Effector memory CD4-positive, alpha-beta T cell (primary cell): ENCODE data around the gene SLC7A6.

Experiments
- DNase-seq, 3 donors: peaks; one replicate each; pipeline ENCODE4 v3.0.0-alpha.2; 2020
- H3K27ac ChIP-seq: 2 replicates; pipeline ENCODE4 v1.7.0; 2013; ENCODE audit warnings: mild to moderate bottlenecking, low read length, moderate library complexity; ENCODE audit not compliant: insufficient read depth, poor library complexity, severe bottlenecking
- H3K27me3 ChIP-seq: replicated peaks from 2 replicates; pipeline ENCODE4 v1.7.0; 2013; ENCODE audit warnings: mild to moderate bottlenecking, low read length; ENCODE audit not compliant: insufficient read depth, control insufficient read depth, poor library complexity, severe bottlenecking
- H3K36me3 ChIP-seq: 2 replicates; pipeline ENCODE4 v1.7.0; 2013; ENCODE audit warnings: mild to moderate bottlenecking, low read length, moderate library complexity; ENCODE audit not compliant: control insufficient read depth, insufficient read depth
- H3K4me1 ChIP-seq: 2 replicates; pipeline ENCODE4 v1.7.0; 2013; ENCODE audit warnings: low read length, mild to moderate bottlenecking; ENCODE audit not compliant: control insufficient read depth, insufficient read depth, poor library complexity, severe bottlenecking
- H3K4me3 ChIP-seq: 2 replicates; pipeline ENCODE4 v1.7.0; 2013; ENCODE audit warnings: low read length, low read depth, mild to moderate bottlenecking; ENCODE audit not compliant: insufficient read depth, poor library complexity, severe bottlenecking
- H3K9me3 ChIP-seq: 2 replicates; pipeline ENCODE4 v1.7.0; 2013; ENCODE audit warnings: mild to moderate bottlenecking, low read length, moderate library complexity; ENCODE audit not compliant: control insufficient read depth

SLC7A6 gene

GRCh38 chr16:68234188-68235107, 29.9 kb upstream of the SLC7A6 start:
- Histone ChIP-seq H3K4me3 (no peak overlapping the region), H3K27ac (peak overlapping the region; percentile 3), H3K27me3 (no peaks in the 10 kb centered on the region), H3K9me3 (no peaks in the 10 kb centered on the region), H3K36me3 (peaks cover 12% of the 10 kb centered on the region), H3K4me1 (peaks cover 13% of the 10 kb centered on the region)
- no peak for DNase-seq

GRCh38 chr16:68235108-68235886, 29.0 kb upstream of the SLC7A6 start:
- no peak for DNase-seq
- H3K4me1 ChIP-seq: peaks cover 18% of the 10 kb centered on the region
- H3K36me3 ChIP-seq: peaks cover 5% of the 10 kb centered on the region
- H3K27ac ChIP-seq: no peak overlapping the region
- no peaks in the 10 kb centered on the region for H3K9me3 ChIP-seq
- H3K4me3 ChIP-seq: peak overlapping the region; percentile 66
- no peaks in the 10 kb centered on the region for H3K27me3 ChIP-seq

- Histone ChIP-seq H3K4me1 (peaks cover 18% of the 10 kb centered on the region), H3K4me3 (peak within 1 kb of the TSS; percentile 66), H3K27me3 (no peaks in the 10 kb centered on the region), H3K36me3 (peaks cover under 1% of the 10 kb centered on the region), H3K27ac (peak within 1 kb of the TSS; percentile 43), H3K9me3 (no peaks in the 10 kb centered on the region)
- DNase-seq: no peak
Observed at GRCh38 chr16:68235887-68236136, 28.5 kb upstream of the SLC7A6 start, which contains the start of gene ESRP2. ESRP2 (minus strand) TSS chr16:68236127; CDS start chr16:68236045, 82 bp downstream.

DNA sequence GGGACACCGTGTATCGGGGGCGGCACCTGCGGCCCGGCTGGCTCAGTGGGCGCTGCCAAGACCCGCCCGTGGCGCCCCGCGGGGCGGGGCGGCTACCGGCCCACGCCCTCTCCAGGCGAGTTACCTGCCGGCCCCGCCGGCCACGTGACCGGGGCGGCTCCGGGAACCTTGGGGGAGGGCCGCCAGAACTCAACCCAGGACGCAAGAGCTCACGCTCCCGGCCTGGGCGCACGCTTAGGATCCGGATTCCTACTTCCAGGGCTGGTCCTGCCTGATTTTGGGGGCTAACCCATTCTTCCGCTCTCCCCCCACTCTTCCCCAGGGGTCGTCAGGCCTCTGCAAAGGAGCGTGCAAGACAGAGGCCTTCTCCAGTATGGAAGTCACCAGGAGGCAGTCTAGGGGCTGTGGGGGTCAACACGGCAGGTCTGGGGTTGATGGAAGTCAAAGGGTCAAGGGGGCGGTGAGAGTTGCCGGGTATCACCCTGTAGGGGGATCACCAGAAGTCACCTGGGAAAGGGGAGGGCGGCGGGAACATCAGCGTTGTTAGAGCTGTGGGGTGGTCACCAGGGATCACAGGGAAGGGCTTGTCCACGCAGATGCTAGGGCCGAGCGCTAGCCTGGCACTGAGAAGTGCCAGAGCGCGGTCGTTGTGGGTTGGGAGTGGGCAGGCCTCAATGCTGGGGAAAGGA, 28.0 kb upstream of the SLC7A6 start:
- DNase-seq: peak; percentile 28 to 62 (median 48)
- no peaks in the 10 kb centered on the region for H3K36me3 ChIP-seq
- peak overlapping the region; percentile 66 for H3K4me3 ChIP-seq
- H3K27ac ChIP-seq: peak overlapping the region; percentile 43
- no peaks in the 10 kb centered on the region for H3K9me3 ChIP-seq
- peaks cover 18% of the 10 kb centered on the region for H3K4me1 ChIP-seq
- H3K27me3 ChIP-seq: no peaks in the 10 kb centered on the region

DNA sequence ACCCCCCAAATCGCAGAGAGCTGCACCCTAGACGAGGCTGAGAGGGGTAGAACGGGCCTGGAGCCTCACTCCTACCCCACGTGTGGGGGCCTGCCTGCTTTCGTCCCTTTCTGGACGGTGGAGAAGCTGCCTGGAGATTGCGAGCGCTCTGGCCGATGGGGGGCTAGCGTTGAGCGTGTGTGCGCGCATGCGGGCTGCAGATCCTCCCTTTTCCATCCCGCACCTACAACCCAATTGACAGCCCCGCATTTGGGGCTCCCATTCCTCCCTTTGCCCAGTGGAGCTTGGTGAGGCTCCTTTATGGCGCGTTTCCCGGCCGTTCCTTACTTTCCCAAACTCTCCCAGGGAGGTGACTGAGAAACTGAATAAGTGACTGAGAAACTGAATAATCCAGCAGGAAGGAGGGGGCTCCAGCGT, 27.5 kb upstream of the SLC7A6 start:
- Histone ChIP-seq H3K4me1 (peaks cover 18% of the 10 kb centered on the region), H3K27ac (peak overlapping the region; percentile 43), H3K4me3 (peak overlapping the region; percentile 66), H3K36me3 (no peaks in the 10 kb centered on the region), H3K27me3 (no peaks in the 10 kb centered on the region), H3K9me3 (no peaks in the 10 kb centered on the region)
- no peak for DNase-seq

DNA sequence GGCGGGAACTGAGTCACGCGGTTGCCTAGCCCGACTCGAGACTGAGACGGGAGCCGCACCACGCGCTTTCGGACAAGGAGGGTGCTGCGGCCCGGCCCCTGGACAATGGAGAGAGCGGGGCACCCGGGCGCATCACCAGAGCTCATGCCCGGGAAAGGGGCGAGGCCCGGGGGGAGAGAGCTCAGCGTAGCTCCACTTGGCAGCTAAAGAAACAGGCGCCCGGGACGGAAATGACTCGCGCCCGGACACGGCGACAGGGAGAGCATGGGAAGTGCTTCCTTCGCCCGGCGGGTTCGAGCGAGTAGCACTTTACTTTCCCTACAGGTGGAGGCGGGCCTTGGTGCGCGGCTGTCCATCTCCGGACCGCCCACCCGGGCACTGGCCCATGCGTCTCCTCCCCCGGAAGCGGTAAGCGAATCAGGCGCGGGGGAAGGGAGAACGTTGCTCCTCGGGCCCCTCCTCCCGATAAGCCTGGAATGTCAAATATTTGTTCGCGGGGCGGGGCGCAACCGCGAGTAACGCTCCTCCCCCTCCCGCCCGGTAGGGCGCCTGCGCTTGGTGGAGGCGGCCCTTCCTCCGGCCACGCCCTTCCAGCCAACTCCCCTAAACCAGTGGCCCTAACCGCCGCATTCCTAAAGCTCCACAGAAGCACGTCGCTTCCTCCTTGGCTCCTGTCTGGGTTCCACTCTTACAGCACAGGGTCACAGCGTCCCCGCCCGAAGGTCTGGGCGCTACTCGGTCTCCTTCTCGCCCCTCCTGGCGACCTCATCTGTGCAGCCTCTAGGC, 26.9 kb upstream of the SLC7A6 start:
- H3K27me3 ChIP-seq: no peaks in the 10 kb centered on the region
- no peaks in the 10 kb centered on the region for H3K9me3 ChIP-seq
- H3K4me1 ChIP-seq: peaks cover 18% of the 10 kb centered on the region
- no peaks in the 10 kb centered on the region for H3K36me3 ChIP-seq
- peak overlapping the region; percentile 43 for H3K27ac ChIP-seq
- peak; percentile 80 to 87 (median 84) for DNase-seq
- peak overlapping the region; percentile 66 for H3K4me3 ChIP-seq

DNA sequence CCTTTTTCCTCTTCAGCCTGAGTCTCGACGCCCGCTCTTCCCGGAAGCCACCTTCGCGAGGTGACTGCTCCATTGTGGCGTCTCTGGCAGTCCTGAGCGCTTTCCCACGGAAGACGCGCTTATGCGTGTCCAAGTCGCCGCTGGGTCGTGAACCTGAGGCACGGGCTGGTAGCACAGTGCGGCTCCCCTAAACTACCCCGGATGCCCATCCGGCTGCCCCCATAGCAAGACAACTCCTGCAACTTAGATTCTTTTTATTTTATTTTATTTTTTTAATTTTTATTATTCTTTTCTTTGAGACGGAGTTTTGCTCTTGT, 26.3 kb upstream of the SLC7A6 start:
- peaks cover 18% of the 10 kb centered on the region for H3K4me1 ChIP-seq
- H3K9me3 ChIP-seq: no peaks in the 10 kb centered on the region
- peak overlapping the region; percentile 43 for H3K27ac ChIP-seq
- no peak for DNase-seq
- H3K4me3 ChIP-seq: peak overlapping the region; percentile 66
- H3K27me3 ChIP-seq: no peaks in the 10 kb centered on the region
- no peaks in the 10 kb centered on the region for H3K36me3 ChIP-seq

DNA sequence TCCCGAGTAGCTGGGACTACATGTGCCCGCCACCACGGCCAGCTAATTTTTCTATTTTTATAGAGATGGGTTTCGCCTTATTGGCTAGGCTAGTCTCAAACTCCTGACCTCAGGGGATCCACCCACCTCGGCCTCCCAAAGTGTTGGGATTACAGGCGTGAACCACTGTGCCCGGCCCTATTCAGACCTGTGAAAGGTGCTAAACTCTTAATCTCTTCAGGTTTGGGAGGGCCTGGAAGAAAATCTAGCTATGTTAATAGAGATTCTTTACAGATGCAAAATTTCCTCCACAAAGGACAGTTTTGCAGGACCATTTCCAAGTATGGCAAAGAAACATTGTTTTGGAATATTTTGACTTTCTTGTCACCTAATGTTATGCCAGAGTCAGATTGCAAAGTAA, 22.2 kb upstream of the SLC7A6 start:
- Histone ChIP-seq H3K27ac (no peak overlapping the region), H3K4me1 (peaks cover 27% of the 10 kb centered on the region), H3K4me3 (no peak overlapping the region), H3K9me3 (no peaks in the 10 kb centered on the region), H3K27me3 (no peaks in the 10 kb centered on the region), H3K36me3 (no peaks in the 10 kb centered on the region)
- DNase-seq: no peak

GRCh38 chr16:68242926-68243858, 21.1 kb upstream of the SLC7A6 start:
- Histone ChIP-seq H3K36me3 (no peaks in the 10 kb centered on the region), H3K27ac (no peak overlapping the region), H3K9me3 (no peaks in the 10 kb centered on the region), H3K4me1 (peaks cover 26% of the 10 kb centered on the region), H3K27me3 (no peaks in the 10 kb centered on the region), H3K4me3 (no peak overlapping the region)
- no peak for DNase-seq
